Measurements from ENCODE around the gene BOC. TPM values are rescaled to one million over a fixed set of nuclear protein-coding genes. Genes with fewer than 3 reads are reported as not detected.

BOC gene
- total and polyA plus RNA-seq, 2 donors (not counting 1 experiment from before 2014, with no cell fraction given) = 2.1 to 4.2 TPM

GRCh38 chr3:113228498-113229286, 17.3 kb downstream of the BOC start:
- H3K9ac ChIP-seq (ENCODE audit: insufficient read depth, low read length) = no peak overlapping the region
- H4K20me1 ChIP-seq (ENCODE audit: control insufficient read depth, extremely low read depth, insufficient read depth, low read length) = no peaks in the 10 kb centered on the region
- H3K4me2 ChIP-seq (ENCODE audit: extremely low read depth, insufficient read depth, low read length) = no peak overlapping the region
- no peak for DNase-seq (ENCODE audit: low read depth in 2 of 2)
- TF ChIP-seq EZH2 (IDR thresholded peaks at IDR 0.05; ENCODE audit: low read length, missing control alignments) = no peak
- no peak for TF ChIP-seq CTCF (conservative IDR thresholded peaks at IDR 0.05 in 1 of 2, IDR thresholded peaks at IDR 0.05 in 1 of 2; ENCODE audit: low read depth in 1 of 2, low read length in 2 of 2)
- H3K79me2 ChIP-seq (ENCODE audit: control insufficient read depth, insufficient read depth, low read length) = no peaks in the 10 kb centered on the region
- H3K27me3 ChIP-seq (ENCODE audit: control insufficient read depth, insufficient read depth, low read length) = no peaks in the 10 kb centered on the region
- H3K4me3 ChIP-seq (replicated peaks in 1 of 4; ENCODE audit: control extremely low read depth in 1 of 4, insufficient read depth in 1 of 4, low read depth in 3 of 4, low read length in 4 of 4) = no peak overlapping the region
- H3K27ac ChIP-seq (ENCODE audit: insufficient read depth, low read length) = no peak overlapping the region
- H3K9me3 ChIP-seq (ENCODE audit: control insufficient read depth, insufficient read depth, low read depth, low read length) = no peaks in the 10 kb centered on the region
- no peaks in the 10 kb centered on the region for H3K36me3 ChIP-seq (ENCODE audit: control insufficient read depth, insufficient read depth, low read length)
- H2AFZ ChIP-seq (ENCODE audit: low read length) = no peak overlapping the region
- peaks cover 5% of the 10 kb centered on the region for H3K4me1 ChIP-seq (ENCODE audit: control insufficient read depth, extremely low read depth, insufficient read depth, low read length)

- no peak overlapping the region for H3K9ac ChIP-seq (ENCODE audit: insufficient read depth, low read length)
- no peak overlapping the region for H2AFZ ChIP-seq (ENCODE audit: low read length)
- peak overlapping the region; percentile 15 for H3K27ac ChIP-seq (ENCODE audit: insufficient read depth, low read length)
- H3K27me3 ChIP-seq (ENCODE audit: control insufficient read depth, insufficient read depth, low read length) = no peaks in the 10 kb centered on the region
- no peaks in the 10 kb centered on the region for H3K9me3 ChIP-seq (ENCODE audit: control insufficient read depth, insufficient read depth, low read depth, low read length)
- peaks cover 4% of the 10 kb centered on the region for H3K4me1 ChIP-seq (ENCODE audit: control insufficient read depth, extremely low read depth, insufficient read depth, low read length)
- H3K79me2 ChIP-seq (ENCODE audit: control insufficient read depth, insufficient read depth, low read length) = no peaks in the 10 kb centered on the region
- H3K4me3 ChIP-seq (replicated peaks in 1 of 4; ENCODE audit: control extremely low read depth in 1 of 4, insufficient read depth in 1 of 4, low read depth in 3 of 4, low read length in 4 of 4) = no peak overlapping the region
- DNase-seq (ENCODE audit: low read depth in 2 of 2) = peak in 1 of 2 donors; percentile 92
- TF ChIP-seq EZH2 (IDR thresholded peaks at IDR 0.05; ENCODE audit: low read length, missing control alignments) (no peak), CTCF (conservative IDR thresholded peaks at IDR 0.05 in 1 of 2, IDR thresholded peaks at IDR 0.05 in 1 of 2; ENCODE audit: low read depth in 1 of 2, low read length in 2 of 2) (no peak)
- H3K36me3 ChIP-seq (ENCODE audit: control insufficient read depth, insufficient read depth, low read length) = no peaks in the 10 kb centered on the region
- no peaks in the 10 kb centered on the region for H4K20me1 ChIP-seq (ENCODE audit: control insufficient read depth, extremely low read depth, insufficient read depth, low read length)
- no peak overlapping the region for H3K4me2 ChIP-seq (ENCODE audit: extremely low read depth, insufficient read depth, low read length)
Measured at GRCh38 chr3:113231391-113231790, 20.0 kb downstream of the BOC start.

- no peaks in the 10 kb centered on the region for H4K20me1 ChIP-seq (ENCODE audit: control insufficient read depth, extremely low read depth, insufficient read depth, low read length)
- H3K4me1 ChIP-seq (ENCODE audit: control insufficient read depth, extremely low read depth, insufficient read depth, low read length) = peaks cover 4% of the 10 kb centered on the region
- no peak overlapping the region for H3K4me3 ChIP-seq (replicated peaks in 1 of 4; ENCODE audit: control extremely low read depth in 1 of 4, insufficient read depth in 1 of 4, low read depth in 3 of 4, low read length in 4 of 4)
- no peaks in the 10 kb centered on the region for H3K79me2 ChIP-seq (ENCODE audit: control insufficient read depth, insufficient read depth, low read length)
- TF ChIP-seq EZH2 (IDR thresholded peaks at IDR 0.05; ENCODE audit: low read length, missing control alignments) (no peak), CTCF (conservative IDR thresholded peaks at IDR 0.05 in 1 of 2, IDR thresholded peaks at IDR 0.05 in 1 of 2; ENCODE audit: low read depth in 1 of 2, low read length in 2 of 2) (no peak)
- H3K27me3 ChIP-seq (ENCODE audit: control insufficient read depth, insufficient read depth, low read length) = no peaks in the 10 kb centered on the region
- H3K36me3 ChIP-seq (ENCODE audit: control insufficient read depth, insufficient read depth, low read length) = no peaks in the 10 kb centered on the region
- no peaks in the 10 kb centered on the region for H3K9me3 ChIP-seq (ENCODE audit: control insufficient read depth, insufficient read depth, low read depth, low read length)
- peak overlapping the region; percentile 52 for H3K4me2 ChIP-seq (ENCODE audit: extremely low read depth, insufficient read depth, low read length)
- H2AFZ ChIP-seq (ENCODE audit: low read length) = no peak overlapping the region
- H3K27ac ChIP-seq (ENCODE audit: insufficient read depth, low read length) = peak overlapping the region; percentile 15
- peak; percentile 36 to 94 for DNase-seq (ENCODE audit: low read depth in 2 of 2)
- no peak overlapping the region for H3K9ac ChIP-seq (ENCODE audit: insufficient read depth, low read length)
Measured at GRCh38 chr3:113231827-113232253, 20.5 kb downstream of the BOC start.

All from fibroblast of lung (primary cell).